GM12878 (cell line): Measurements from ENCODE around the gene DNASE2.

Source experiments
- BMI1 ChIP-seq: fragments of 450-650 bp; IDR thresholded peaks from 2 replicates; pipeline ENCODE4 v1.6.1; 2016; ENCODE audit warnings: mild to moderate bottlenecking, moderate library complexity, borderline replicate concordance
- CREM ChIP-seq: IDR thresholded peaks from 2 replicates; pipeline ENCODE4 v1.6.1; 2014; ENCODE audit warnings: antibody characterized with exemption, low read depth
- ETV6 ChIP-seq, 2 experiments: fragments of 450-650 bp in 1 of 2; IDR thresholded peaks in 1 of 2; conservative IDR thresholded peaks in 1 of 2; 2 replicates each; pipeline ENCODE4 v1.6.1; 2014; ENCODE audit warnings: antibody characterized with exemption in 1 of 2, borderline replicate concordance in 1 of 2, low read depth in 1 of 2, mild to moderate bottlenecking in 1 of 2, moderate library complexity in 1 of 2
- POLR2AphosphoS5 ChIP-seq: IDR thresholded peaks from 2 replicates; pipeline ENCODE4 v1.6.1; 2011; ENCODE audit warnings: mild to moderate bottlenecking, low read length, inconsistent platforms

DNA sequence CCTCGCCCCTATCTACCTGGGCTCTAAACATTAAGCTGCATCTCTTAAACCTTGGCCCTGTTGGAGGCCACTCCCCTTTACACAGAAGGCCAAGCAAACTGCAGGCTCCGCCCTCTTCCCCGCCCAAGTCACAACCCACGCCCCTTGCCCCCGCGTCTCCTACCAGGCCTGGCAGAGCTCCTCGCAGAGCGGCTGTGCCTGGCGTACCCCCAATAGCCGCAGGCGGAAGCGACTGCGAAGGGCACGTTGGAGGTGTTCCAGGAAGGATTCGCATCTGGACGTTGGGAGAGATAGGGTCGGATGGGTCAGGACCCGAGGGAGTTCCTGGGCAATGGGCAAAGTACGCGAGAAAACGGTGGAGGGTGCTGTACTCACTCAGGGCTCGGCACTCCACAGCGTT lies 52.8 kb downstream of the DNASE2 start:
- no peak for TF ChIP-seq ETV6 (conservative IDR thresholded peaks at IDR 0.05 in 1 of 2, IDR thresholded peaks at IDR 0.05 in 1 of 2; ENCODE audit: borderline replicate concordance in 1 of 2, low read depth in 1 of 2)
- TF ChIP-seq CREM = no peak
- no peak for TF ChIP-seq BMI1
- no peak for TF ChIP-seq POLR2AphosphoS5
